ENCODE data around the gene ZNF141.
"Not testable (repeated sequence)": the region's sequence is repeated elsewhere in the genome, so short reads cannot be mapped to it uniquely, and the experiment has no call there.

The ZNF141 gene

DNA sequence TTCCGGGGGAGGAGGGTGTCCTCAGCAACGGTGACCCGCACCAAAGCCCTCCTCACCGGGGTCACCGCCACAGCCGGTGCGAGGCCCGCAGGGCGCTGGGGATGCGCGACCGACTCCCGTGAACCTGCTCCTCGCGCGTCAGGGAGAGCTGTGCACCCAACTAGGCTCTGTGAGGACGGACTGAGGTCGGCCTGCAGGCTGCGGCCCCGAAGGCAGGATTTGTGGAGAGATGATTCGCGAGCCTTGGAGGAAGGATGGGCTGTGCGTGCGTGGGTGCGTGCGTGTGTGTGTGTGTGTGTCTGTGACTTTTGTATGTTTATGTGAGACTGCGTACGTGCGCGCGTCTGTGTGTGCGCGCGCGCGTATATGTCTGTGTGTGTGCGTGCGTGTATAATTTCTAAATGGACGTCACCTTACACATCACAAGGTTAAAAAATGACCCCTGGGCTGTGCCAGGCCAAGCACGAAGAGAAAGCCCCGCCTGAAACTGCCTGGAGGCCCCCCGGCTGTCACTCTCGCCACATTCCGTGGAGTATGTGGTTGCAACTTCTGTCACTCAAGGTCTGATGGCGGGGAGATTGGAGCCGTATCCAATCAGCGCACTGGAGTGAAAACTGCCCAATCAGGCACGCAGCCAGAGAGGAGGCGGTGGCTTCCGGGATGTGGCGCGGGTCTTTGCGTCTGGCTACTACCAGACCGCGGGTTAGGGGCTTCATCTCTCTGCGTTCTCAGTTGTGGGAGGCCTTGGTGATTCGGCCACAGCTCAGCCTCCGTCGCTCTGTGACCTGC is at the start of gene ZNF141:
Gene ZNF141 (plus strand): TSS at position 672 of the 789 bp plus-strand sequence. CDS start 170 bp downstream, outside the sequence.
- peak; percentile 94 for DNase-seq

DNA sequence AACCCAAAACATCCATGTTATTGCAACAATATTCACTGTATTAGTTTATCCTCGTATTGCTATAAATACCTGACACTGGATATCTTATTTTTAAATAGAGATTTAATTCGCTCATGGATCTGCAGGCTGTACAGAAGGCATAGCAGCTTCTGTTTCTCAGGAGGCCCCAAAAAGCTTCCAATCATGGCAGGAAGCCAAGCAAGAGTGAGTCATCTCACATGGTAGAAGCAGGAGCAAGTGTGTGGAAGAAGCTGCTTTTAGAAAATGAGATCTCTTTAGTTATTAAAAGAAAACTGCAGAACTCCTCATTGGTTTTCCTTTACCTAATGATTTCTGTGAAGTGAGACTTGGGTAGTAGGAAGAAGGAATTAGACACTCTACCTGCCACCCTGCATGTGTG is 48.7 kb upstream of the ZNF141 start:
- no peak for DNase-seq

GRCh38 chr4:294732-295131 is 42.9 kb upstream of the ZNF141 start:
- no peak for DNase-seq

DNA sequence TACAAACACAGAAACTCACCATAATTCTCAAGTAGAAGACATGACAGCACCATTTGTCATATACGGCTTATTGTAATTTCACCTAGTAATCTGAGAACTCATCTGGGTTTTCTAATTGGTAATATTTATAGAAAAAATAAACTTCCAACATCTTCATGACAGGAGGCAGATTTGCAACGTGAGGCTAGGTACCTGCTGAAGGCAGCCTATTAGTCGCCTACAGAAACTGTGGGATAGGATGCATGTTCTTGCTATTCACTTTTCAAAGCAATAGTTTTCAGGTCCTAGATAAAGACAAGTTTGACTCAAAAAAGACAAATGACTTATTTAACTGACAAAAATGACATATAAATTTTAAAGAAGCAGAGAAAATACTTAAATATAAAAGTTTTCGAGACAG is 35.2 kb upstream of the ZNF141 start:
- DNase-seq: no peak

GRCh38 chr4:304516-304915 is 33.1 kb upstream of the ZNF141 start:
- DNase-seq: not testable (repeated sequence)

GRCh38 chr4:304969-305680 is 32.5 kb upstream of the ZNF141 start, which contains the start of gene ZNF732:
Gene ZNF732 (minus strand): TSS chr4:305474. CDS start chr4:305310, 164 bp downstream.
- no peak for DNase-seq

- peak; percentile 97 for DNase-seq
These were observed 31.1 kb upstream of the ZNF141 start for GRCh38 chr4:306551-306961.

- no peak for DNase-seq
These were observed 27.8 kb upstream of the ZNF141 start for GRCh38 chr4:309807-310206.

DNA sequence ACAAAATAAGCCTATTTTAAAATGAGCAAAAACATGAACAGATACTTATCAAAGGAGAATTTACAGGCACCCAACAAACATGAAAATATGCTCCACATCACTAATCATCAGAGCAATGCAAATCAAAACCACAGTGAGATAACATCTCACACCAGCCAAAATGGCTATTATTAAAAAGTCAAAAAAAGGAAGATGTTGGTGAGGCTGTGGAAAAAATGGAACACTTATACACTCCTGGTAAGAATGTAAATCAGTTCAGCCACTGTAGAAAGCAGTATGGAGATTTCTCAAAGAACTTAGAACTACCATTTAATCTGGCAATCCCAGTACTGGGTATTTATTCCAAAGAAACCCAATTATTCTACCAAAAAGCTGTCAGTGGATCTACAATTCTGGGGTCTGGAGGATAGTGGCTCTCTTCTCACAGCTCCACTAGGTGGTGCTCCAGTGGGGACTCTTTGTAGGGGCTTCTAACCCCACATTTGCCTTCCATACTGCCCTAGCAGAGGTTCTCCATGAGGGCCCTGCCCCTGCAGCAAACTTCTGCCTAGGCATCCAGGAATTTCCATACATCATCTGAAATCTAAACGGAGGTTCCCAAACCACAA is 23.2 kb upstream of the ZNF141 start:
- no peak for DNase-seq

- DNase-seq: no peak
These were observed 8.9 kb upstream of the ZNF141 start for GRCh38 chr4:328729-329128.

DNA sequence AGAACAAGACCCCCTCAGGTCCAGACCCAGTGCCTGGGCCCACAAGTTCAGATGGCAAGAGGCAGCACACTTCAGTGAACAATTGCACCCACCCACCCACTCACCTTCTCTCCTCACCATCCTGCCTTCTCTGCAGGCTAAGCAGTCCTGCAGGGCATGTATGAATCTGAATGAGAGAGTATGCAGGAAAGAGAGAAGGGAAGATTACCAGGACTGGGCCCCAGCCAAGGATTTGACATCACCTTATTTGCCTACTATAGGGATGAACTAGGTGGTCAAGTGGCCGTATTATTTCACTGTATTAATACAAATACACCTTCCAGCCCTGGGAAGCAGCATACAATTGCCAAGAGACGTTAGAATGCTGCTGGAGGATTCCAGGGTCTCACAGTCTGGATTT is 2.1 kb upstream of the ZNF141 start:
- DNase-seq: no peak

- DNase-seq: no peak
These were observed 1.3 kb upstream of the ZNF141 start for GRCh38 chr4:336099-336892.

DNA sequence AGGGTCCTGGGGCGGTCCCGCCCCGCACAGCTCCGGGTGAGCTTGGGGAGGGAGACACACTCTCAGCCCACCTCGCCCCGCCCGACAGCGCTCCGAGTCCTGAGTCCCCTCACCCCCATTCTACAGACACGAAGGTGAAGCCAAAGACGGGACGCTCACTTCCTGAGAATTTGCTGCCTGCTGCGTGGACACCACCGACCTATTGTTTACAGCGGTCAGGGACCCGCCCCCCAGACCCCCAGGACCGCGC is 796 bp upstream of the ZNF141 start:
- no peak for DNase-seq

GRCh38 chr4:337932-338758 is 531 bp downstream of the ZNF141 start:
- DNase-seq: peak; percentile 30

DNA sequence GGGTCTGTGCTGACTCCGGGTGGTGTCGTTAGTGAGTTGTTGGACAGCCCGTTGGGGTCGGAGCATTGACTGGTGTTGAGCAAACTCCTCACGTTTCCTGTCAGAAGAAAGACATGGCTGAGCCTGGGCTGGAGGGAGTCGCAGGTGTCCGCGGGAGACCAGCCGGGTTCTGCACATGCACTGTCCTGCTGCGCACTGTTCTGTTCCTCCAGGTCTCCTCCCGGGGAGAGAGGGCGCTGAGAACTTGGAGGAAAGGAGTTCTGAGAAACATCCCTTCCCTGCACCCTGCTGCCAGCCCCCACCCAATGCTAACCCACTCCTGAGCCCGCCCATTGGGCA is 1.1 kb downstream of the ZNF141 start:
- no peak for DNase-seq

- no peak for DNase-seq
These were observed 2.4 kb downstream of the ZNF141 start for GRCh38 chr4:340011-340410.

- no peak for DNase-seq
These were observed 35.6 kb downstream of the ZNF141 start for GRCh38 chr4:373062-373839.

GRCh38 chr4:374298-375160 is 36.9 kb downstream of the ZNF141 start:
- no peak for DNase-seq

DNA sequence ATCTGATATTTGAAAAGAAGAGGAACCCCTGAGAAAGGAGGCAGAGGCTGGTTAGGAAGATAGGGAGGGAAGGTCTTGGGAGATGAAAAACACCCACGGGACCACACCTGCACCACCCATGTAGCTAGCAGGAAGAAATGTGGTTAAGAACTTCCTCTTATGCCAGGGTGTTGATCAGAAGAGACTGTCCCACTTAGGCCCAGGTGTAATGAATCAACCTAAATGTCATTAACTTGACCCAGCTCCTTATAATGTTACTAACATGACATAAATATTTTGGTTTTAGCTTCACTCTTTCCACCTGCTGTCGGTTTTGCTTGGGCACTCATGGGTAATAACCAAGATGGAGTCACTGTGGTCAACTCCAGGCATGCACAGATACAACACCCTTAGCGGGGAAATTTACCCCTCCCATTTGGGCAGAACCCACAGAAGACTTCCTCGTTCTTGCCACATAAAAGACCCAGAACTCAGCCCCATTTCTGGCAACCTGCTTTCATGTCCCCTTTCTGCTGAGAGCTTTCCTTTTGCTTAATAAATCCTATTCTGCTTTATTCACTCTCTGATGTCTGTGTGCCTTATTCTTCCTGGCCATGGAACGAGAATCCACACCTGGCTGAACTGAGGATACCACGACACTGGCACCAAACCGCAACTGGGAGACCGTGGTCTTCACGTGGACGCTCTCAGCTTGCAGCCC is 46.8 kb downstream of the ZNF141 start:
- no peak for DNase-seq

Data from GF-D8 (cell line).